Cardiac septum (tissue), 1 donor: Measurements from ENCODE around the gene NF1. TPM values are rescaled to one million over a fixed set of nuclear protein-coding genes. Genes with fewer than 3 reads are reported as not detected.
"Not testable (repeated sequence)": the region's sequence is repeated elsewhere in the genome, so short reads cannot be mapped to it uniquely, and the experiment has no call there.

Experiments used
- DNase-seq: peaks from one replicate; pipeline ENCODE4 v3.0.0-alpha.2; 2020; ENCODE audit warnings: low spot score
- intact Hi-C: fragments of 100-400 bp; cut with DNase I; formaldehyde crosslinking; loops from one replicate; pipeline ENCODE4 v1.14.0; 2022
- total RNA-seq: library from RNA; stranded (reverse); fragmentation: NEBNext Ultra II Directional; extraction: Animal tissue kit (Norgen Biotek cat#: 25700); gene quantifications from one replicate; pipeline ENCODE4 v1.2.1, GENCODE V29; 2021
- donor health status: DM: no; HTN: no; CAD: no.

The NF1 gene
- total RNA-seq, 1 donor from 2014 or later, result 53.6 TPM

DNA sequence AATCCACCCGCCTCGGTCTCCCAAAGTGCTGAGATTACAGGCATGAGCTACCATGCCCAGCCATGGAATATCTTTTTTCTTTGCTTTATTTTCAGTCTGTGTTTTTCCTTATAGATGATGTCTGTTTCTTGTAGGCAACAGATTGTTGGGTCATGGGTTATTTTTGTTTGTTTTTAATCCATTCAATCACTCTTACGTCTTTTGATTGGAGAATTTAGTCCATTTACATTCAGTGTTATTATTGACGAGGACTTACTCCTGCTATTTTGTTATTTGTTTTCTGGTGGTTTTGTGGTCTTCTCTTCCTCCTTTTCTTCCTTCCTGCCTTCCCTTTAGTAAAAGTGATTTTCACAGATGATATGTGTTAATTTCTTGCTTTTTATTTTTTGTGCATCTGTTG is 146.3 kb downstream of the NF1 start:
- no peak for DNase-seq
- intact Hi-C loops, result no loop called here

DNA sequence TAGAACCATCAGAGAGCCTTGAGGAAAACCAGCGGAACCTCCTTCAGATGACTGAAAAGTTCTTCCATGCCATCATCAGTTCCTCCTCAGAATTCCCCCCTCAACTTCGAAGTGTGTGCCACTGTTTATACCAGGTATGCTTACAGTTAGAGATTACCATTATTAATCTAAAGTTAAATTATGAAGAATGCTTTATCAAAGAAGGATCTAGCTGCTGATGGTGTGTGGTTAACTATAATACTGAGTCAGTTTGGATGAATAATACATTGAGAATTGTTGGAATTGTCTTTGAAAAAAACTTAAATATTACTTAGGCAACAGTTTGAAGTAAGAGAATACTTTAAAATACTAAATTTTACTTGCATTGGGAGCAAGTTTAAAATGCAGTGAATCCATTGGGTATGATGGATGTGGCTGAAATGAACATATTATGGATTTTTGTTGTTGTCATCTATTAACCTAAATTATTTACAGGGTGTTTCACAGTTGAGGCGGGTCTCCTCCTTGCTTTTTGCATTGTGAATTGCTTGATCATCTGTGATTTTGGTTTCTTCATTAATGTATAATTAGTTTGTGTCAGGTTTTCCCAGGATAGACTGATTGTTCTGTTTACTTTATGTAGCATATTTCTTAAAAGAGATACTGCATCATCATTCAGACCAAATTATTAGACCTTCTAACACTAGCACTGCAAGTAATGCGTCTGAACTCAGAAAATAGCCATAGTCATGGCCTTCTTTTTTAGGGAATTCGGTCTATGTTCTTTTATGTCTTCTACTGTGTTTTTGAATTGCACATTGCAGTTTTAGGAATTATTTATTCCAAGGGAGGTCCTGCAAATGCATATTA is 154.4 kb downstream of the NF1 start:
- intact Hi-C loops, result no loop called here
- DNase-seq, result no peak

DNA sequence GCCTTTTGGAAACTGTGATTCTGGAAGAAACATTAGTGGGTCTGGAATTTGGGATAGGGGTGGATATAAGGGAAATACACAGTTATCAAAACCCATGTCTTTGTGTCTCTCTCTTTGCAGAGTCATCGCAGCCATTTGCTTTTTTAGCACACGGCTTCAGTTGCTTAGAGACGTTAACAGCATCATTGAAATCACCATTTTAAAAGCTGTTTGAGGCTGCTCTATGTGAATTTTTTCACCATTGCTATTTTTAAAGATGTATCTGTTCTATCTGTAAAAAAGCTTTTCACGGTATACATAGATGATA is 155.0 kb downstream of the NF1 start:
- intact Hi-C loops, result no loop called here
- DNase-seq, result no peak

DNA sequence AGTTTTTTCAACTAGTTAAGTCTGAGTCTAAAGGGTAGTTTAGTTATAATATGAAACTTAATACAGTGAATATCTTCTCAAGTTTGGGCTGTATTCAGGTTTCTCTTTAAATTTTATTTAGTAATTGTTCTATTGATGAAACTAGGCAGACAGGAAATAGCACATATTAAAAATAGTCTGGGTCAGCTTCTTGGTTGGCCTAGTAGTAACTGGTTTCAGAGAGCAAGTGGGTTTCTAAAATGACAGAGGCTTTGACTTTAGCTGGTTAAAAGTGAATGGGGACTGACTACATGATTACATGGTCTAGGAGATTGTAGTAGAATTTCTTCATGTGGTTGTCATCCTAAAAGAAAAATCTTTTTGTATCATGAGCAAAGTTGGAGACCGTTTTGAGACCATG is 155.5 kb downstream of the NF1 start:
- intact Hi-C loops, result no loop called here

DNA sequence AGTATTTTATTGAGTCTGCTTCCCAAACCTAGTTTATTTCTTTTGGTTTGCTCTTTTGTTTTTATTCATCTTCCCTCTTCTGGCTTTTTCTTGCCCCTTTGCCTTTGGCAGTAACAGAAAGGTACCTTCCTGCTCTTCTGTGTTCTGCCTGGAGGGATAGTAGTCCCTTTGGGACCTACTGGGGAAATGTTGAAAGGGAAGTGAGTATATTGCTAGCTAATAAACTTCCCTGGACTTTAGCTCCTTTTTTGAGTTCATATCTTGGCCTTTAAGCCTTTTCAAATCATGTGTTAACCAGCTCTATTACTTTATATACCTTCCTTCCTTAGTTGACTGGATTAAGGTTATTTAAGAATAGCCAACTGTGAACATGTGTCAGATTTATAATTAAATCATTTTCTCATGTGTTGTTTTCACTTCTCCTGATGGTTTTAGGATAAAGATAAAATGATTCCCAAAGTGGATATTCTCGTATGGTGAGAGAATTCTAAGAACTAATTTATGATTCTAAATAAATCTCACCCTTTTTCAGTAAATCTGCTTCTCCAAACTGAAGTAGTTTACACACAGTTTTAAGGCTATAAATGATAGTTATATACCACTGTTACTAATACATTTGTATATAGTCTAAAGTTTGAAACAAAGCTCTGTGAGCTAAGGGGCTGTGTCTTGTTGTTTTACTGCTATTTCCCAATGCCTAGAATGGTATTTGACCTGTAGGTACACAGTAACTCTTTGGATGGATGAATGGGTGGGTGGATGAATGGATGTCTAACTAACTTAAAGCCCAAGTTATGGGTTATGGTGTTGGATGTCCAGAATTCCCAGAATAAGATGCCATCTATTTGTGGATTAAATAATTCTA is 156.6 kb downstream of the NF1 start:
- no peak for DNase-seq
- intact Hi-C loops, result no loop called here

More for the DNA sequence above, 155.5 kb downstream of the NF1 start:
- DNase-seq, result no peak

DNA sequence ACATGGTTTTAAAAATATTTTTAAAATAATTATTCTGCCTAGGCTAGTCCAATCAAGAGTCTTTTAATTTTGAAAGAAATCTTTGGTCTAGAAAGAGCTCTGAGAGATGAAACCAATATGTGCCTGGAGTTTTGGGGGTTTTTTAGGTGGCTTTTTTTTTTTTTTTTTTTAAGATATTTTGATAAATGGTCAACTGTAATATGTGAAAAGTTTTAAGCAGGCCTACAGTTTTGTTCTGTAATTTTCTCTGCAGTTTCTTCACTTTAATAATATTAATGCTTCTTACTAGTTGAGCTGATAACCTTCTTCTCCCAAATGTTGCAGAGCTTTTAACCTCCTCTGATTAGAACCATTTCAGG is 157.2 kb downstream of the NF1 start:
- intact Hi-C loops, result no loop called here

DNA sequence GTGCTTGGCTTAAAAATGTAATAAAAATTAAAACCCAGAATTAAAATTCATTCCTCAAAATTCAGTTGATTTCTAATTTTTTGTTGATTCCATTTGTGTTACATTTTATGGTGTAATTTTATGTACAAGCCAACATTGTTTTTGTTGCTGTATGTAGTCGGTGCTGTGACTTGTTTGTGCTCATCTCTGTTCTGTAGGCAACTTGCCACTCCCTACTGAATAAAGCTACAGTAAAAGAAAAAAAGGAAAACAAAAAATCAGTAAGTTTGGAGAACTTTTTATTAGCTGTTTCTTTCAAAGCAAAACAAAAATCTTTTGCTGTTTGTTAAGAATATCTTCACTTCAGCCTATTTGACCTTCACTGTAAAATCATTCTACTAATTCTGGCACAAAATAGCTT is 158.0 kb downstream of the NF1 start:
- intact Hi-C loops, result no loop called here
- no peak for DNase-seq

More for the DNA sequence above, 157.2 kb downstream of the NF1 start:
- no peak for DNase-seq

DNA sequence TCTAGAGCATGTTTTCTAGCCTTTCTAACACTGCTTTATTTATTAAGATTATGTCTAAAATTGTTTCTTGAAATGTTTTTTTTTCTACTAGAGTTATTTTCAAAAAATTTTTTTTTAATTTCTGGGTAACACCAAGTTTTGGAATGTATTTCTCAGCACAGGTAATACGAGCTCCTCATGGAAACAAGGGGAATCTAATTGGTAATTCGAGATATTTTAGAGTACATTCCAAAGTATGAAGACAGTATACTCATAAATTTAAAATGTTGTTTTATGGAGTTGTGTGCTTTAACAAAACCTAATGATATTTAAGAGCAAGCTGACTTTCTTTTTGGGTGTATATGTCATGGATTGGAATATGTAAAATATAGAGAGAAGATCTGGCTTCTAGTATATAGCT is 159.9 kb downstream of the NF1 start:
- intact Hi-C loops, result no loop called here
- no peak for DNase-seq

DNA sequence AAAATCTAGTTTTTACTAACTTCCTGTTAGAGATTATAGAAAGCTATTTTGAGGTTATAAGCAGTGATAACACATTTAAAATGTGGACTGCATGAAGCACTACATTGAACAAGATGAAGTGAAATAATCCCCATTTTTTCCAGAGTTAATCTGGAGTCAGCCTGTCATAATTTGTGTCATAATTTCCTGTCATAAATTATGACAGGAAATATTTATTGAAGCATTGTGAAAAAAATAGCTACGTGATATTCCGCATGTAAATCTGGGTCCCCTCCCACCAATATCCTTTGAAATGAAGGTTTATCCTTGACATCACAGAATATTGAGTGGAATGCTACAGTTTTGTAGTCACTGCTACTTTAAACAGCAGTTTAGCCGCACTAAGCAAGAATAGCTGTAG is 162.2 kb downstream of the NF1 start:
- no peak for DNase-seq
- intact Hi-C loops, result no loop called here

DNA sequence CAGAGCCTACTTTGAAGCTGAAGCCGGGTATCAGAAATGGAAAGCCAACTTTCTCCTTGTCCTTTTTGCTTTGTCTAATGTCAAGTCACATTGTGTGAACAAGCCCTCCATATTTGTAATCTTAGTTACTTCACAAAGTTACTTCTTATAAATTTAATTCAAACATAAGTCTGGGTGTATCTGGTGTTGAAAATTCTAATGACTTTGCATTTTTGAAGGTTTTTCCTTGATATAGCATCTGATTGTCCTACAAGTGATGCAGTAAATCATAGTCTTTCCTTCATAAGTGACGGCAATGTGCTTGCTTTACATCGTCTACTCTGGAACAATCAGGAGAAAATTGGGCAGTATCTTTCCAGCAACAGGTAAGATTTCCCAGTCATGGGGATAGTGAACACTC is 165.4 kb downstream of the NF1 start:
- intact Hi-C loops, result no loop called here

DNA sequence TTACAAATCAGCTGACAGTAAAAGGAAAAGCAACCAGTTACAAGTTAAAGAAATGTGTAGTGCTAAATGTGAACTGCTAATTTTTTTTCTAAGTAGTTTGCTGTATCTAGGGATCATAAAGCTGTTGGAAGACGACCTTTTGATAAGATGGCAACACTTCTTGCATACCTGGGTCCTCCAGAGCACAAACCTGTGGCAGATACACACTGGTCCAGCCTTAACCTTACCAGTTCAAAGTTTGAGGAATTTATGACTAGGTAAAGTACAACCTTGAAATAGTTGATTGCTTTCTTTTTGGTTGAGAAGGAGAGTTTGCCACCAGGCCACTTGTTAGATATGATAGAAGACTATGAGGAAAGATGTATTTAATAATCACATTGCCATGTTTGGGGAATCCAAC is 166.8 kb downstream of the NF1 start:
- DNase-seq, result no peak
- intact Hi-C loops, result no loop called here

More for the DNA sequence above, 165.4 kb downstream of the NF1 start:
- DNase-seq, result no peak

DNA sequence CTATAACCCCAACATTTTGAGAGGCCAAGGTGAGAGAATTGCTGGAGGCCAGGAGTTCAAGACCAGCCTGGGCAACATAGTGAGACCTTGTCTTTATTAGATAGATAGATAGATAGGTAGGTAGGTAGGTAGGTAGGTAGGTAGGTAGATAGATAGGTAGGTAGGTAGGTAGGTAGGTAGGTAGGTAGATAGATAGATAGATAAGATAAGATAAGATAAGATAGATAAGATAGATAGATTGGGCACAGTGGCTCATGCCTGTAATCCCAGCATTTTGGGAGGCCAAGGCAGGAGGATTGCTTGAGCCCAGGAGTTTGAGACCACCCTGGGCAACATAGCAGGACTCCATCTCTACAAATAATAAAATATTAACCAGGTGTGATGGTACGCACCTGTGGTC is 168.1 kb downstream of the NF1 start:
- DNase-seq, intact Hi-C loops: not testable (repeated sequence)

DNA sequence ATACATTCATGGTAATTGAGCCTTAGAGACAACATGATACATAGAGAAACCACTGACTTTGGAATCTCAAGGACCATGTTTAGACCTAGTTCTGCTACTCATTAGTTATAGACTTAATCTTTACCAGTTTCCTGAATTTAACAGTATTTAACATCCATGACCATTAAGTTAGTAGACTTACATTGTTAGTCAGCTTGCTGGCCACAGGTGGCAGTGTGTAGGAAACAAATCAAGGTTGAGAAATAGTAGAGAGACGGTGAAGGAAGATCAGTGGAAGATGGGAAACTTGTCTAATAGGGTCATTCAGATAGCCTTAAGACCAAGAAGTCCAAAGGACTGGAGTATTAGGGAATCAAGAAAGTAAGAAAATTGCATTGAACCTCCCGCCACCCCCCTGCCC is 171.3 kb downstream of the NF1 start:
- intact Hi-C loops, result no loop called here
- no peak for DNase-seq

DNA sequence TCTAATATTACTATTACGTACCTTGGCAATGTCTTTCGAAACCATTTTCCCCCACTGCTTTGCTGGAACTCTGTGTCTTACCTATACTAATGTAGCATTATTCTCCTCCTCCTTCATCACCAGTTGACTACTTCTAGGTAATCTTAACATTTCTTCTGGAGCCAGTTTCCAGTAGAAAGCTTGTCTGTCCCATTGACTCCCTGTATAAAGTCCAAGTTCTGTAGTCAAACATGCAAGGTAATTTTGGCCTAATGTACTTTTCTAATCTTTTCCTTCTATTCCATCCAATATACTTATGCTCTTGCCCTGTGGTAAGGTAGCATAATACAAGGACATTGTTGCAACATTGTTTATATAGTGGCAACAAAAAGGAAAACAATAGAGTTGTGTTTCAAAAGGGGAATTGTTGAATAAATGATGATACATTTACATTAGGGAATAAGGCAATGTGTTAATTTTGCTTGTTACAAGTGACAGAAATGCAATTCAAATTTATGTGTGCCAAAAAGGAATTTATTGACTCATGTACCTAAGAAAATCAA is 174.3 kb downstream of the NF1 start:
- intact Hi-C loops, result no loop called here
- no peak for DNase-seq

DNA sequence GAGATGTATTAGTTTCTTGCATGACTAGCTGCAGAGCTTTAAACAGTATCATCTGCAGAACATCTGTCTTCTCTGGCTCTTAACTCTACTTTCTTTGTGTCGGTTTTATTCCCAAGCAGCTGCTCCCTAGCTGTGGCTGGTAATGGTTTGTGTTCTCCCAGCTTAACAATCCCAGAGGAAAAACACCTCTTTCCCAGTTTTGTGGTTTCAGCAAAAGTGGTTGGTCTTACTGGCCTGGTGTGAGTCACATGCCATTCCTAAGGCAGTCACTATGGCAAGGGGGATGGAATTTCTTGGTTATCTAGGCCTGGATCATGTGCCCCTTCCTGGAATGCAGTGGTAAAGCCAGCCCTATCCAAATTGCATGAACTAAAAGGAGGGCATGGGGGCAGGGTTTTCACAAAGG is 174.8 kb downstream of the NF1 start:
- intact Hi-C loops, result no loop called here
- DNase-seq, result no peak

DNA sequence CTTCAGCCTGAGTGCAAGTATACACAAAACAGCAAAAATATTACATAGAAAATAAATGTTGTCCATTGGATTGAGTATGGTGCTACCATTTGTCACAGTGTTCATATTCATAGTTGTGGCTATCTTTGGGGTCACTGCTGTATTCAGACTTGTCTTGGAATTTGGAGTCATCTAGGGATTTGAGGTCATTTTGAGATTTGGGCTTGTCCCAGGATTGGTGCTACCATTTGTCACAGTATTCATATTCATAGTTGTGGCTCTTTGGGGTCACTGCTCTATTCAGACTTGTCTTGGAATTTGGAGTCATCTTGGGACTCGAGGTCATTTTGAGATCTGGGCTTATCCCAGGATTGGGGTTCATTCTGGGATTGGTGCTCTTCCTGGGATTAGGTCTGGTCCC is 177.5 kb downstream of the NF1 start:
- DNase-seq, result no peak
- intact Hi-C loops, result loop anchor here (10.0 kb wide), 1 partner anchor 103 kb away; no protein-coding TSS in a partner anchor

DNA sequence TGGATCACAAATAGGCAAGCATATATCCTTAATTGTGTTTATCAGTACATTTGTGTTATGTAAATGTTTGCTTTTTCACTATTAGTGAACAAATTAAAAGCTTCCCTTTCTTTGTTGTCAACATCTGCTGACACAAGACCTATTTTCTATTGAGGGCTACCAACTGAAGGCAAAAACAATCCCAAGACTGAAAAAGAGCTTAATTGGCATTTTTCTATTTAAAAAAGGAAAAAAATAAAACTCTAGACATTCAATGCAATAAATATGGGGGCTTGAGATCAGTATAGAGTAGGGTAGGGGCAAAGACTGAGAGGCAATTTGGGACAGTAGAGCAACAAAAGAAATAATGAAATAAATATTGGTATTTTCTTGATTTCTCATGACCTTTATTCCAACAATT is 178.0 kb downstream of the NF1 start:
- intact Hi-C loops, result loop anchor here (10.0 kb wide), 1 partner anchor 102 kb away; no protein-coding TSS in a partner anchor
- no peak for DNase-seq

DNA sequence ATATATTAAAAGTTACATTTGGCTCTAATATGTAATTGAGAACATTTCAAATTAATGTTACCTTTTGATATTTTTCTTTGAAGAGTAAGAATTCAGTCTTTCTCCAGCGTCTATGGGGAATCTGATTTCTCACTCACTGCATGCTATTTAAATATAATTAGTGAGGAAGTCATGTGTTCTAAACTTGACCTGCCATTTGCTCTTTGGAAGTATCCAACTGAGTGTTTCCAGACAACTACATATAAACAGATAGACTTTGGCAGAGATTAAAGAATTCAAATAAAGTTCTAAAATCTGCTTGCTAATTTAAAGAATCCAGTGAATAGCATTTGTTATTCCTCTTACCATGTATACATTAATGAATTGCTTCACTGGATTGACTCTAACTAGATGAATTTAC is 178.7 kb downstream of the NF1 start:
- DNase-seq, result no peak
- intact Hi-C loops, result loop anchor here (10.0 kb wide), 1 partner anchor 101 kb away; no protein-coding TSS in a partner anchor

DNA sequence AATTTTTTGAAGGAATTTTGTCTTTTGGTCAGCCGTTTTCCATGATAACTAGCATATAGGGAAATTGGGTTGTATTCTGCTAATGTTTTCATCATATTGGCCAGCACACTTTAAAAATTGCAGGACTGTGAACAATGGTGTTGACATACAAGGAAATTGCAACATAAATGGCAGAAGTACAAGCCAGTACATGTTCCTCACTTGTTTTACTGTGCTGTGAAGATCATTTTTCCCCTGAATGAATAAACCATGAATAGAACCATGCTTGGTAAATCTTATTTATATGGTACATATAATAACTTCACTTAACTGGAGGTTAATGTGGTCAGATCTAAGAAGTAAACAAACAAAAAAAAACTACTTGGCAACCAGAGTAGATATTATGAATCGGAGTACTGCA is 179.5 kb downstream of the NF1 start:
- intact Hi-C loops, result loop anchor here (10.0 kb wide), 1 partner anchor 101 kb away; no protein-coding TSS in a partner anchor
- DNase-seq, result no peak

DNA sequence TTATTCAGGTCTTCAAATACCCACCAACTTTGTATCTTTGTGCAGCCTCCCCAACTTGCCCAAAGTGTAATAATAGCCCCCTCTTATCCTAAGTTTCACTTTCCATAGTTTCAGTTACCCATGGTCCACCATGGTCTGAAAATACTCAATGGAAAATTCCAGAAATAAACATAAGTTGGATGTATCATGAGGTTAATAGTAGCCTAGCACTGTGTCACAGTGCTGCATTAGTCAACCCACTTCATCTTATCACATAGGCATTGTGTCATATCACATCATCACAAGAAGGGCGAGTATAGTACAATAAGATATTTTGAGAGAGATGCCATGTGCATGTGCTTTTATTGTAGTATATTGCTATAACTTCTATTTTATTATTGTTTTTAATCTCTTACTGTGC is 180.3 kb downstream of the NF1 start:
- intact Hi-C loops, result loop anchor here (10.0 kb wide), 1 partner anchor 100 kb away; no protein-coding TSS in a partner anchor
- DNase-seq, result no peak
